LoVo (cell line): ENCODE measurements around the gene PAM.

Experiments
- DNase-seq: peaks from one replicate; pipeline ENCODE4 v3.0.0-alpha.2; 2016; ENCODE audit warnings: low spot score

PAM gene

GRCh38 chr5:102754767-102755431, at the start of gene PAM:
TSS of gene PAM (plus strand) at chr5:102755305. CDS start at chr5:102866196, 110,891 bp downstream.
- DNase-seq = peak; percentile 79

GRCh38 chr5:102711525-102712385, 43.4 kb upstream of the PAM start:
- DNase-seq = no peak

- DNase-seq = no peak
Measured at GRCh38 chr5:102713278-102713677, 41.8 kb upstream of the PAM start.

GRCh38 chr5:102713682-102714231, 41.3 kb upstream of the PAM start:
- DNase-seq = no peak

- DNase-seq = no peak
Measured at GRCh38 chr5:102715082-102715807, 39.9 kb upstream of the PAM start.

- no peak for DNase-seq
Measured at GRCh38 chr5:102716017-102716416, 39.1 kb upstream of the PAM start.

GRCh38 chr5:102718819-102719218, 36.3 kb upstream of the PAM start:
- peak; percentile 32 for DNase-seq

- no peak for DNase-seq
Measured at GRCh38 chr5:102719886-102720285, 35.2 kb upstream of the PAM start.

- DNase-seq = no peak
Measured at GRCh38 chr5:102720969-102721368, 34.1 kb upstream of the PAM start.

GRCh38 chr5:102722931-102723330, 32.2 kb upstream of the PAM start:
- DNase-seq = no peak

- DNase-seq = no peak
Measured at GRCh38 chr5:102731693-102732092, 23.4 kb upstream of the PAM start.

GRCh38 chr5:102733534-102733933, 21.6 kb upstream of the PAM start:
- no peak for DNase-seq

- DNase-seq = no peak
Measured at GRCh38 chr5:102737161-102737560, 17.9 kb upstream of the PAM start.

GRCh38 chr5:102737805-102738469, 17.2 kb upstream of the PAM start:
- DNase-seq = no peak

GRCh38 chr5:102740515-102740914, 14.6 kb upstream of the PAM start:
- DNase-seq = no peak

GRCh38 chr5:102742215-102742614, 12.9 kb upstream of the PAM start:
- no peak for DNase-seq

GRCh38 chr5:102743900-102744299, 11.2 kb upstream of the PAM start:
- DNase-seq = no peak

- DNase-seq = no peak
Measured at GRCh38 chr5:102747386-102748166, 7.5 kb upstream of the PAM start.

GRCh38 chr5:102749416-102750030, 5.6 kb upstream of the PAM start:
- peak; percentile 16 for DNase-seq

- no peak for DNase-seq
Measured at GRCh38 chr5:102750151-102750834, 4.8 kb upstream of the PAM start.
